A172 (cell line): ENCODE measurements around the gene FAM170B. TPM values are rescaled to one million over a fixed set of nuclear protein-coding genes. Genes with fewer than 3 reads are reported as not detected.

ENCODE experiments used
- DNase-seq: peaks from one replicate; pipeline ENCODE4 v3.0.0-alpha.2; 2015; ENCODE audit warnings: low spot score
- total RNA-seq: library from RNA; depleted of rRNA; stranded (reverse); fragments of >200 nt; shearing (Covaris generic); gene quantifications from 2 replicates; pipeline ENCODE4 v1.2.3, GENCODE V29; 2014

FAM170B gene
- total RNA-seq, 1 experiment from 2014 or later, result not detected

GRCh38 chr10:49169776-49170175 lies 36.0 kb upstream of the FAM170B start:
- DNase-seq, result no peak

- DNase-seq, result no peak
These were observed 35.1 kb upstream of the FAM170B start for GRCh38 chr10:49168831-49169500.

- no peak for DNase-seq
These were observed 34.3 kb upstream of the FAM170B start for GRCh38 chr10:49168171-49168540.

- DNase-seq, result no peak
These were observed 33.8 kb upstream of the FAM170B start for GRCh38 chr10:49167425-49168170.

DNA sequence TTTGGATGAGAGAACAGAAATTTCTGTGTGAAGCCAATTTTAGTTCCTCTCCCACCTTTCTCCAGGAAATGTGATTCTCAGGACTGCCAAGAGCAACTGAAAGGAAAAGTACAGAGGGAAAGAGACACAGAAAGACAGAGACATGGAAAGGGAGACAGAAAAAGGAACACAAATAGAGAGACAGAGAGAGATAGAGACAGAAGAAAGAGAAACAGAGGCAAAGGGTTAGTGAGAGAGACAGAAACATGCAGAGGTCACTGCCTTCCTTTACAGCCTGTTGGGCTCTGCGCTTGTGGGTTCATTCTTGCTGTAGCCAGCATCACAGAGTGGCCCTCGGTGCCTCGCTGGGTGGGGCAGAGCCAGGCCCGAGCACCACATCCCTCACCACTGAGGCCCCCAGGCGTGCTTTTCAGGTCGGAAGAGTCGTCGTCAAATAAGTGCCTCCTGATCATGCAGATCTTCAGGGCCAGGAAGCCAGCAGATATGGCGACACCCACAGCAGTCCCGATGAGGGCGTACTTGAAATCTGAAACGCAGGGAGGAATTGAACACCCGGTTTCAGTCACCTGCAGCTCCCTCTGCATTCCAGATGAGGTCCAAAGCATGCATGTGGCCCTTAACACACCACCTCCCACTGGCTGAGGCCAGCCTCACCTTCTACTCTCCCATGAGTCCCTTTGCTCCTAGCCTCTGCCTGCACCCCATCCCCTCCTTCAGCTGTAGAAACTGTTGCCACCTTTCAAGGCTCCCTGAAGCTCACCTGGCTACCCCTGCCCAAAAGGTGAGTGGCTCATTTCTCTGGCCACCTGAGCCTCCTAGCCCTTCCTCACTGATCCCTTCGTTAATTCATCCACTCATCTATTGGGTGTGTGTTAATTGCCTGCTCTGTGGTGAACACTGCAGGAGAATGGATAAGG lies 32.9 kb upstream of the FAM170B start:
- no peak for DNase-seq

DNA sequence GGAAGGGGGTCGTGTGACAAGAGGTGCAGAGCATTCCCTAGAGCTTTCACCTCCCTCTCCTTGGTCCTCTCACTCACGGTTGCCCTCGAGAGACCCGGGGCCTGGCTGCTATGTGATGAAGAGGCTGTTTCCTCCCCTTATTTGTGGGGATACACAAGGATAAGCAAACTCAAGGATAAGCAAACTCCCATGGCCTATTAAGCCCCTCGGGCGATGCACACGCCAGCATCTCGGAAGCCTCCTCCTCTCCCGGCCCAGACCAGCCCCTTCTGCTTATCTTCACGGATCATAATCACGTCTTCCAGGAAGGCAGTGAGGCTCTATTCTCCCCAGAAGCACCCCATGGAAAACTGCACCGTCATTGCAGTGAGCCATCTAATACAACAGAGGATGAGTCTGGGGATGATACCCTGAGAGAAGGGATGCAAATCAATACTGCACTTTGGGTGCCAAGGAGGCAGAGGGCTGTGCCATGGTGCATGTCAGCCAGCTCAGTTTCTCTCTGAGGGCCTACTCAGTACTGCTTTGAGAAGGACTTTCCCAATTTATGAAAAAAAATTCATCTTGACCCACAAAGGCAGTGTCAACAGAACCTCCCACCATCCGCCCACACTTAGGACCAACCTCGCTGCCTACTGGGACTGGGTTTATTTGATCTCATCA lies 32.1 kb upstream of the FAM170B start:
- DNase-seq, result no peak

DNA sequence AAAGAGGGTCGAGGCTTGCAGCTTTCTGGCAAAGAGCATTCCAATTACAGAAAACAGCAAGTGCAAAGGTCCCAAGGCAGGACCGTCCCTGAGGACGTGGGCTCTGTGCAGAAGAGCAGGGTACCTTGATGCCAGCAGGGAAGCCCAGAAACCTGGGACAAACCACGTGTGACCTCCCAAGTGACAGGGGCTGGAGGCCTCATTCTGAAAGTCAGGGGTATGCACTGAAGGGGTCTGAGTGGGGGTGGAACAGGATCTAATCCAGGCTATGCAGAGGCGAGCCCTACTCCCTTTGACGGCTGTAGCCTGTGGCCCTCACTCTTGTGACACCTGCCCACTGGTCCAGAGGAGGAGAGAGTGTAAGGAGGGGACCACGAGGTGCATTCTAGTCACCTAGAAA lies 31.4 kb upstream of the FAM170B start:
- DNase-seq, result no peak

DNA sequence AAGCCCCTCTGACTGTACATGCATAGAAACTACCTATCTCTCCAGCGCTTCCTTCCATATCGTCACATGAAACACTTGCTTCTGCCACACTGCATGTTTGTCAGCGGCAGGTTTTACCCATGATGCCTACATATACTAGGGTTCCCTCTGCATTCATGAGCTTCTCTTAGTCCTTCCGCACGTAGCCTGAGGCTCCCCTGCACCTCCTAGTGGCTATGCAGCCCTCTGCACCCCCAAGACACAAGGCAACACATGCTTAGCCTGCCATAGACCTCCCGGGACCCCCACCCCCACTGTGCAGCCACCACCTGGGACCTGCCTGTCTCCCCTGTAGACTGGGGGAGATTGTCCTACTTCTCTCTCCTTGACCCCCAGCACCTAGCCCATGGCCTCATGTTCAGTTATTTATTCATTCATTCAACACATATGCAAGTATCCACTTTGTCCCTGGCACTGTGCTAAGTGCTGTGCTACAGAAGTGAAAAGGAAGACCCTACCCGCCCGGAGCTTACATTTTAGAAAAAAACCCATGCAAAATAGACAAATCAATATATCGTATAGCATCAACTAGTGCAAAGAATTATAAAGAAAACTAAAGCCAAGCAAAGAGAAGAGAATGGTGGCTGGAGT lies 30.9 kb upstream of the FAM170B start:
- no peak for DNase-seq

DNA sequence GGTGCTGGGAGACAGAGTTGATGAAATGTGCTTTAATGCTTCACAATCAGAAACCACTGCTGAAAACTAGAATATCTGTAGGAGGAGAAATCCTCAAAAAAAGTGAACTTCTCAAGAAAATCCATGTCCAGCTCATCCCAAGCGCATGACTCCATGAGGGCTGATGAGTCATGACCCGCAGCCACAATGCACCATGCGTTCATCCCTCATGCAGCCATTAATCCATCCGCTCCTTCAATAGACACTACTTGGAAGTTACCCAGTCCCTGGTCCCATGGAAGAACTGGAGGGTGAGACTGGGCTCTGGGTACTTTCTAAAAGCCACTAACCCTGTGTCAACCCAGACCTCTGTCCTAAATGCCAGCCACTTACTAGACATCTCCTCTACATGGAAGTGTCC lies 29.9 kb upstream of the FAM170B start:
- DNase-seq, result peak; percentile 85

GRCh38 chr10:49162761-49163310 lies 29.0 kb upstream of the FAM170B start:
- DNase-seq, result no peak

GRCh38 chr10:49162063-49162462 lies 28.2 kb upstream of the FAM170B start:
- DNase-seq, result no peak

DNA sequence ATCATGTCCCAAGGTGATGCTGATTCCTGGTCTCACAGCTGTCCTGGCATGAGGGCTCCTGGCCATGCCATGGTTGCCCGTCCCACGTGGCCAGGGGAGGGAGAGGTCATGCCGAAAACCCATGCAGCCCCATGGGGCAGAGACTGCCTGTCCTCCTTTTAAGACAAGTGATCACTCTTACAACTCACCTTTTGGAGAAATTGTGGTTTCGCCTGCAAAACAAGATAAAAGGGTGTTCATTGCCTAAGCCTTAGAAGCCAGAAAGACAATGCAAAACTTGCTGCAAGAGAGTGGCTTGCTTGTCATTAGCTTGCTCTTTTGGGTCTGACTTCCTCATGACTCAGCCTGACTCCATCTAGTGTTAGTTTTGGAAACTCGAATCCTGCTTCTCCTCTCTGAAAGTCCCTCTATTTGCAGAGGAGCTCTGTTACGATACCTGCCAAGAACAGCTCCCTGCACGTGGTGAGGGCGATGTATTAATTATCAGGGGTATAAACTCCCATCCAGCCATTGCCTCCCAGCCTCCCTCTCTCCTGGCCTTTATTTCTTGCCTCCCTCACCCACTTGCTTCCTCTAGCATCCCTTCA lies 27.7 kb upstream of the FAM170B start:
- DNase-seq, result peak; percentile 53

DNA sequence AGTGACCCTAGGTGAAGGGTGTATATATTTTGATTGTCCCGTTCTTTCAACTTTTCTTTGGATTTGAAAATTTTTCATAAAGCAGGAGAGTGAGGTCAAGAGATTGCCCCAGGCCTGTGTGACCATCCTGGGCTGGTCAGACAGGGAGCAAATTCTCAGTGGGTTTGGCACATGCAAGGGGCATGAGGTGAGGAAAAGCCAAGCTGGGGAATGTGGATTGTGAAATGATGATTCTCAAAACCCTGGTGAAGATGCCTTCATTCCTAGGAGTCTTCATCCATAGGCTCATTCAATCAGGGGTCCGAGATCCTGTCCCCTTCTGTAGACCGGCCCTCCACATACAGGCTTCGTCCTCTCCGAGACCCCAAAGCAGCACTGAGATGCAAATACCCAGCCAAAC lies 27.0 kb upstream of the FAM170B start:
- no peak for DNase-seq

- DNase-seq, result no peak
These were observed 26.3 kb upstream of the FAM170B start for GRCh38 chr10:49160110-49160509.

DNA sequence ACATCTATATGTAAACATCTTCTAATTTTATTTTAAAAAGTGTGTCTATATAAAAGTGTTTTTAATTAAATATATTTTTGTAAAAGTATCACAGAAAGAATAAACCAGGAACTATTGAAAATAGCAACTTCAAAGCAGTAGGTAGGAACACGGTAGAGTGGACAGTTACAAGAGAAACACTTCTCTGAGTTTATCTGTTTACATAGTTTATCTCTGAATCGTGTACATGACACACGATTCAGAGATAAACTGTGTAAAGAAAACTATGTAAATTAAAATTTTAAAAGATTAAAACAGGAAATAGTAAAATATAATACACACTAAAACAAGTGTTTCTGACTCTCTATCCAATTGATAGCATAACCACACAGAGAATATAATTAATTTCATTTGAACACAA lies 25.1 kb upstream of the FAM170B start:
- no peak for DNase-seq

GRCh38 chr10:49158404-49158803 lies 24.6 kb upstream of the FAM170B start:
- DNase-seq, result no peak

DNA sequence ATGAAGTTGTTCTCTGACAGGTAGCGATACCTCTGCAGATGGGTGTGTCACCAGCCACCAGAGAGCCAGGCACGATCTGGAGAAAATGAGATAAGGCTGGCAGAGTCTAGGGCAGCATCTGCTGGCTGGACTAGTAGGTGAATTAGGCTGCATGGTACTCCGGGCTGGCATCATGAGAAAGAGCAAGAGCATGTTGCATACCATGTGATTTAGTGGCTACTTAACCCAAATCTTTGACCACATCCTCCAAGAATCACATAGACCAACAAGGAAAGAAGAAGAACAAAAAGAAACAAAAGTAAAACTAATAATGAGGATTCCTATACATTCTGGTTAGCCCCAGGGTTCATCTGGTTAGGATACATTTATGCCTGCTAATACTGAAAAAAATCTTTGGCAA lies 23.4 kb upstream of the FAM170B start:
- no peak for DNase-seq

- no peak for DNase-seq
These were observed 20.8 kb upstream of the FAM170B start for GRCh38 chr10:49154641-49155040.

- DNase-seq, result no peak
These were observed 20.1 kb upstream of the FAM170B start for GRCh38 chr10:49153971-49154370.

GRCh38 chr10:49153115-49153514 lies 19.3 kb upstream of the FAM170B start:
- no peak for DNase-seq

DNA sequence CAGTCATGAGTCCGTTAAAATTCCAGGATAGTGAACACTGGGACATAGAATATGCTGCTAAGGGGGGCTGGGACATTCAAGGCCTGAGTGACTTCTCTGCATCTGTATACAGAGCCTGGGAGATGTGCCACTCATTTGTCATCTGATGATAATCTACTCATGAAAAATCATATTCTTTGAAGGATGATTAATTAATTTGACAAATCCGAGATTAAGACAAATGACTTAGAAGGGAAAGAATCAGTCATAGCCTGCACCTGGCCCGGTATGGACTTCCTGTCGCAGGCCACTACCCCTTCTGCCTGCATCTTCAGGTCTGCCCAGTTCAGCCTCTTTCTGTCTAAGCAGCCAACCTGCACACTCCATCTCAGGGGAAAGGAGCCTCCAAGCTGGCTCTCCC lies 18.8 kb upstream of the FAM170B start:
- no peak for DNase-seq
